ENCODE measurements around the gene KIRREL1.
A peak's percentile ranks its signal among the peaks of the same experiment; 100 is the strongest.

Gene KIRREL1

DNA sequence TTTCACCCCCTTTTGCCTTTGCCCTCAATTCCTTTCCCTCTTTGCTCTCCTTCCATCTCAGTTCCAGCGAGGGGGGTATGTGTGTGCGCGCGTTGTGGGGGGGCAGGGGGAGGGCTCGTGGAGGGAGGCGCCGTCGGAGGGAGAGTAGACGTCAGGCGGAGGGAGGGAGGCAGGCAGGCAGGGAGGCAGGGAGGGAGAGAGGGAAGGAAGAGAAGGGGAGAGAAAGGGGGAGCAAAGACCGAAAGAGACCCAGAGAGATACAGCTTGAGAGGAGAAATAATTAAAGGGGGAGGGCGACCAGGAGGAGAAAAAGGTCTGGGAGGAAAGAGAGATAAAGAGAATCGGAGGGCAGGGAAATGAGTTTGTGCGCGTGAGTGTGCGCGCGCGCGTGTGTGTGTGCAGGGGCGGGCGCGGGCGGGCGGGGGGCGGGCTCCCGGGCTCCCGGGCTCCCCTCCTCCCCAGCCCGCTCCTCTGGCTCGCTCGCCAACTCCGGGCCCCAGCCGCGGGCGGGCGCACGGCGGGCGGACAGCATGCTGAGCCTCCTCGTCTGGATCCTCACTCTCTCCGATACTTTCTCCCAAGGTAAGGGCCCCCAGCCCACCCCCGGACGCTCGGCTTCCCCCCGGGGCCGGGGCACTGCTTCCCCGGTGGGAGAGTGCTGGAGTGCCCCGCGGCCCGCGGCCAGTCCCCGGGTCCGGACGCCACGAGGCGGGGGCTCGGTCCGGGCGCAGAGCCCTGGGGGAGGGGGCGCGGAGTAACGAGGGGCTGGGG, at the start of gene KIRREL1:
KIRREL1 (plus strand) TSS at position 499 of the 771 bp plus-strand sequence; CDS start at position 531, 32 bp downstream.
- peak; percentile 17 to 23 for DNase-seq

DNA sequence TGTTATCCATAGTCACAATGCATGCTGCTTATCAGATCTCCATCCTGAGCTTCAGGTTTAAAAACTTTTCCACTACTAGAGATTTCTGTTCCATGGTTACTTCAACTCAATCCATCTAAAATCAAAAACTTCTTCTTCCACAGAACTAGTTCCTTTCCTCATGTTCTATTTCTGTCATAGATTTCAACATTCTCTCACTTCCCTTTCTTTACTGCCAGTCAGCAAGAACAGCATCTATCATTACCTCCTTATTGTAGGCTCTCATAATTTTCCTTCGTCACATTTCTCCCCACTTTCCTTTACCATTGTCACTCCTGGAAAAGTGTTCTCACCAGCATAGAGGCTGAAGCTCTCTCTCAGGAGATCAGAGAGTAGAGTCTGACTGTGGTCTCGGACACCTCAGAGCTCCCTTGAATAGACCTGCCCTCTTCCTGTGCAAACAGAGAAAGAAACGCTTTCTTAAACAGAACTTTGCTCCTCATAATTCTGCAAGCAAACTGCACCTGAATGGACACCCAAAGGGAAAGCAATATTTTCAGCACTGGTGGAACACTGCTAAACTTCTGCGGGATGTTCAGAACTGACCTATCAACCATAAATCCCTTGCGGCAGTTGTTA, 48.7 kb upstream of the KIRREL1 start:
- no peak for DNase-seq

DNA sequence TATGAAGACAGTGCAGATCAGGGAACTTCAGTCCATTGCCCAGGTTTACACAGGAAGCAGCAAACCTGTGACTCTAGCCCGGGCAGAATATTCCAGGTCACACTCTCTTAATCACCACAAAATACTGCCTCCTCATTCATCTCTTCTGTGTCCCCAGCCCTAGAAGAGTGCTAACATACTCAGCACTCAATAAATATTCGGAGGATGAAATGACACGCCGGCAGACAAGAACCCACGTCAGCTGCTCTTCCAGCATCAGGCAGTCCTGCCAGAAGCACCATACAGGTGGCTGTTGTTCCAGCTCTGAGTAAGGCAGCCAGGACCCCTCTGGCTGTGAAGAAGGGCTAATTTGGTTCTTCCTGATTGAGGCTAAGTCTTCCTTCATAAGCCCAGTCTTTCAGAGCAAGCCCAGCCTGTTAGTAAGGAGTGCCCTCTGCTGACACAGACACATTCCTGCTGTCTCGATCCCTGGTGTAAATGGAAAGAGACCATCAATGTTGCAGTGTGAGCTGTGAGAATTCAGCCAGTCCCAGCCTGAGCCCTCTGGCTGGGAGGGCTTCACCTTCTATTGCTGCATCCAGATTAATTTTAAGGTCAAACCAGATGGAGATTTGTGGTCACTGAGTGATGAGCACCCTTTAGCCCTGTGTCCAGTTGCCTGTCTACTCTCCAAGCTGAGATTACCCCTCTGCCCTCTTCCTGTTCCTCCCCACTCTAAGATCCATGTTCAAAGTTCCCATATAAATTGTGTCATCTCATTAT, 45.0 kb upstream of the KIRREL1 start:
- DNase-seq, result no peak

DNA sequence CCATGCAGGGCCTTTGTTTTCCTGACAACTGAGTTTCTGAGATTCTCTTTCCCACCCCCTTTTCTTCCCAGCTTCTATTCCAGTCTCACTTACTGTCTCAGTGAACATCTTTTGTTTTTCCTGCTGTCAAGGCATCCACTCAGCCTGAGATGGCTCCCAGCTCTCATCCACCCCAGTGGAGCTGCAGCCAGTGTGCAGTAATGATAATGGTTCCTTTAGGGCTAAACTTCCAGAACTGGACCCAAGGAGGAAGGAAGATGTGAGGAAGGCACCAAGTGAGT, 44.4 kb upstream of the KIRREL1 start:
- no peak for DNase-seq

DNA sequence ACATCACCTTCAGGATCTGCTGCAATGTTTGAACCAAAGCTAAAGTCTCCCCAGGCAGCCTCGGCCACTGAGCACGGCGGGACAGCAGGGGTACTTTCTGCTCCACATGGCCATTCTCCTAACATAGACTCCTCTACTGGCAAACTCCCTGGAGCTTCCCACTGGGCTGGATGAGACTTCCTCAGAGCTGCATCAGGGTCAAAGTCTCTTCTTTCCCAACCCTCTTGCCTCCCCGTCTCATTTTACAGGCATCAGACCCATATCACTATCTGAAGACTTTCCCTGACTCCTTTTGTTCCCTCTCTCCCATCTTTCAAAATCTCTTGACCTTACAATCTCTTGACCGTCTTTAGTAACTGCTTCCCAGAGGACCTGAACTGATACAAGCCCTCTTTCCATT, 42.2 kb upstream of the KIRREL1 start:
- DNase-seq, result no peak

DNA sequence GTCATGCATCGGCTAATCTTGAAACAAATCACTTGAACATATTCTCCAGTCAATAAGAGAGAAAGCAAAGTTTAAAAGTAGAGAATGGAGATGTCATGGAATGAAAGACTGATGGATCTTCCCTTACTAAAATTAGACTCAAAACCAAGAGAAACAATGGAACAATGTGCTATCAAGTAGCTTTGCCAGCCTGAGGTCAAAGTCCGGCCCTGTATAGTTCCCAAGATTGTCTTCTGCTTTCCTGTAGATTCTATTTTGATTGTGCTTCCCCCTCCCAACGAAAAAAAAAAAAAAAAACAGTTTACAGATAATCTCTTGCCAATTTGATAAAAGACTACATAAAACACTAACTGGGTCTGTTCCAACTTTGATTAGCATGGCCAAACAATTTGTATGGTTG, 40.8 kb upstream of the KIRREL1 start:
- no peak for DNase-seq

DNA sequence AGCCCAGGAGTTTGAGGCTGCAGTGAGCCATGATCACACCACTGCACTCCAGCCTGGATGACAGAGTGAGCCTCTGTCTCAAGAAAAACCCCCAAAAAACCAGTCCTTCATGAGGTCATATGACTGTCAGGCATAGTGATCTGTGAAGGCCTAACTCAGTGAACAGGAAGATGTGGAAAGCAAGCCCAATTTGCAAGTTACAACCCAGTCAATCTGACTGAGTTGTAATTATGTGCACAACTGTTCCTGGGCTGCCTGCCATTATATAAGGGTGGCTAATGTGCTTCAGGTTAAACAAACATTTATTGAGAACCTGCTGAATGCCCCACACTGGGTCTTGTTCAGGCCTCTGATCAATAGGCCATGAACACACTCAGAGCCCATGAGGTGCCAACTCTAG, 38.2 kb upstream of the KIRREL1 start:
- no peak for DNase-seq

DNA sequence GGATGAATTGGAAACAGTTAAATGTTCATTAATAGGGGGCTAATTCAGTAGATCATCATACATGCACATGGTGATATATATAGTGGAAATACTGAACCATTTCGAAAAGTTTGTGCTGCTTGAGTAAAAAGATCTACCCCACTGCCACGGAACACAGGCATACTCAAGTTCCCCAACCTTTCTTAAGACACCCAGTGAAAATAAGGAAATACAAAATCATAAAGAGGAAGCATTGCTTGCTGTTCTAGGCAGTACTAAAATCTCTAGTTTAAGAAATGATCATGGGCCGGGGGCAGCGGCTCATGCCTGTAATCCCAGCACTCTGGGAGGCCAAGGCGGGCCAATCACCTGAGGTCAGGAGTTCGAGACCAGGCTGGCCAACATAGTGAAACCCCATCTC, 37.6 kb upstream of the KIRREL1 start:
- DNase-seq, result no peak

DNA sequence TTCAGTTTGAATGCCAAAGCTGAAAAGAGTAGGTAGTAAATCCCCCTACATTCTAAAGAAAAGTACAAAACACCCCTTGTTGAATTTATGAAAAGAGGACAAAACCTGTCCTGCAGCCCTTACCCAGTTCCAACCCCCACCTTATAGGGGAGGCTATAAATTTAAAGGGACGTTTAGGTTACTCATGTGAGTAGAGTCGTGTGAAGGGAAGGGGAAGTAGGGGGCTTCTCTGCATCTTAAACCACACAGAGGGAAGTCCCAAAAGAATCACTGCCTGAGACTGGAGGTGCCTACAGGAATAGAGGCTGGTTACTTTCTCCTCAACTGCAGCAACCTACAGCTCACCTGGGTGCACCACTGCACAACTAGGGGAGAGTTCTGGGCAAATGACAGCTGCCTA, 36.7 kb upstream of the KIRREL1 start:
- DNase-seq, result no peak

DNA sequence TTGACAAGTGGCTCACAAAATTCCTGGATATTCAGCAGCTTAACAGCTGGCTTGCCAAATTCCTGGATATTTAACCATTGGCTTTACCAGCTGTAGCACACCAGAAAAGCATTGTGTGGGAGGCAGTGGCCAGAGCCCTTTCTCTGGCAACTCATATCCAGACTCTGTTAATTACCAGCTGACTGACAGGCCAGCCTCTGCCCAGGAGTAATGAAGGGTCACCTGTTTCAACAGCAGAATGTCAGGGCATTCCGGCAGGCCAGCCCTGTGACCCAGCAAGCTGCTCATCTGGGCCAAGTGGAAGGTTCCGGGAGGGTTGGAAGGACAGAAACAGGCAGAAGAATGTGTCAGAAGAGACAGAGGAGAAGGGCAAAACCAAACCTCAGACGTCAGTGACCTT, 35.2 kb upstream of the KIRREL1 start:
- DNase-seq, result no peak

DNA sequence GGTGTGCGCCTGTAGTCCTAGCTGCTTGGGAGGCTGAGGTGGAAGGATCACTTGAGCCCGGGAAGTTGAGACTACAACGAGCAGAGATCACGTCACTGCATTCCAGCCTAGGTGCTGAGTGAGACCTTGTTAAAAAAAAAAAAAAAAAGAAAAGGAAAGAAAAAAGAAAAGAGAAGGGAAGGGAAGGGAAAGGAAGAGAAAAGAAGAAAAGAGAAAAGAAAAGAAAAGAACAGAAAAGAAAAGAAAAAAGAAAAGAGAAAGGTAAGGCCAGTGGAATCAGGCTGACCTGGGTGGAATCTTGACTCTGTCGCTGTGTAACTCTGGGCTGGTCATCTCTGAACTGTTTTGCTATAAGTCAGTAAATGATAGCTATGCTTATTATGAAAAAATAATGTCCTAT, 33.7 kb upstream of the KIRREL1 start:
- no peak for DNase-seq

DNA sequence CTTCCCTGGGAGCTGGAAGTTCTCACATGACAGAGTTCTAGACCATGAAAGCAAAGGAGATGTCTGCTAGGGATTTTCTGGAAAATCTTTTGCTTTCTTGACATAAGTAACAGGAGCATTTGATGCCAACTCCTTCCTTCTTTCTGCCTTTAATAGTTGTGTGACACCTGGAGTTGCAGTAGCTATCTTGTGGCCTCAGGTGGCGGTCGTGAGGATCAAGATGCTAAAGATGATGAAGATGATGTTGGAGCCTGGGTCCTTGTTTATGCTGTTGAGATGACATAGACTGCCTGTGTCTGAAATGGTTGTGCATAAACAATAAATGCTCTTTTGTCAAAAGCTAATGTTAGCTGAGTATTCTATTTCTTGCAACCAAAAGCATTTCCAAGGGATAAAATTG, 32.7 kb upstream of the KIRREL1 start:
- DNase-seq, result no peak

DNA sequence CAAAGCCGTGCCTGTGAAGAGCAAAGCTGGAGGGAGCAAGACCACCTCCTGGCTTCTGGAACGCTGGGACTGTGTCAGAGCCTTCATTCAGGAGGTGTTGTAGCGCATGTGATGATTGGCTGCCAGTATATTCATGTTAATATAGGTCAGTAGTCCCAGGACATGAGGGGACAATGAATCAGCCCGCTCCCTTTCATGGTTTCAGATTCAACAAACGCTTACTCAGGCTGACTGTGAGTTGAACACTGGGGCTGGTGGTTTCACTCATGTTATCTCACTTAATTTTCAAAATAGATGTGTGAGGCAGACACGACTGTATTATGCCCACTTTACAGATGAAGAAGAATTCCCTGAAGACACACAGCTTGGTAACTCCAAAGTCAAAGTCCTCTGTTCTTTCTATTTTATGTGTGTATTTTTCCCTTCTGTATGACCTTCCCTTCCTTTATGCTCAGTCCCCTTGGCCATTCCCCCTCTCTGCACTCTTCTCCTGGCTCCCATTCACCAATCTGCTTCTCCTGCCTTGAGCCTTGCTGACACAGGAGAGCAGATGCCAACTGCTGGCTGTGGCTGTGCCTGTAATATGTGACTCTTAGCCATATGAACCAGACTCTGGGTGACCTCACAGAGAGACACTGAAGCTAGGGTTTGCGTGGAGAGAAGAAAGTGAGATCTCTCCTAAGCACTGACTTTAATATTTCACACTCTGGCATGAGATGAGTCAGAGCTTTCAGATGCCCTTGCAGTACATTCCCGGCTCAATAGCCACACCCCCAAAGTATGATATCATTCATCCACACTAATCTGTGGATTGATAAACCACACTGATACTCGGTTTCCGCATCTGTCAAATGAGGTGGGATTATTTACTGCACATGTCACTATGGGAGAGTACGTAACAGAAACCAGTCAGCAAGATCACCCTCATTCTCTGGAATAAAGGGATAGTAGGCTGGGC, 31.4 kb upstream of the KIRREL1 start:
- DNase-seq, result no peak

DNA sequence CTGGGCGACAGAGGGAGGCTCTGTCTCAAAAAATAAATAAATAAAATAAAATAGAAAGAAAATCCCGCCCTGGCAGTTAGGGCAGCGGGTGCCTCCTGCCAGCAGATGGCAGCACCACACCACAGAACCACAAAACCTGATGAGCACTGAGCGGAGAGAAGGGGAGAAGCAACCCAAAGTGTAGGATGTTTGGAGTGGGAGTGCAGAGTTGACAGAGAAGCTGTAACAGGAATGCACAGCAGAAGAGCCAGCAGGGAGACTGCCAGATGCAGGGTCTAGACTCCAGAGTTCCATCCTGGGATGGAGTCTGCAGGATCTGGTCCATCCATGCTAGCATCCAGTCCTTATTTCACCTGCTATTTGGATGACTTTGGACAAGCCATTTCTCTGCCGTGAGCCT, 29.7 kb upstream of the KIRREL1 start:
- DNase-seq, result peak; percentile 33 to 36

DNA sequence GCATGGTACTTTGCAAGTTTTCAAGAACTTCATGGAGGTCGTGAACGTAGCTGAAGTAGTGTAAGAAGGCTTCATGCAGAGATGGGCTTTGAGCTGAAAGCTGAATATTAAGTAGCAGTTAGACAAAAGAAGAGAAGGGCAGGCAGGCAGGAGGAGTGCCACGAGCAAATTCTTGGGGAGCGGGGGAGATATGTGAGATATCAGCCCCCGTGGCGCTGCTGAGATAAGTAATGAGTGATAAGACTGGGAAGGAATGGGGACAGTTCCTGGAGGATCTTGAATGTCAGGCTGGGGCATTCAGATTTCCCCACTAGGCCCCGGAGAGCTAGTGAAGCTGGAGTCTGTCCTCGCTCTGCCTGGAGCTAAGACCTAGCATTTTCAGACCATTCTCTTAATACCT, 27.9 kb upstream of the KIRREL1 start:
- DNase-seq, result no peak

DNA sequence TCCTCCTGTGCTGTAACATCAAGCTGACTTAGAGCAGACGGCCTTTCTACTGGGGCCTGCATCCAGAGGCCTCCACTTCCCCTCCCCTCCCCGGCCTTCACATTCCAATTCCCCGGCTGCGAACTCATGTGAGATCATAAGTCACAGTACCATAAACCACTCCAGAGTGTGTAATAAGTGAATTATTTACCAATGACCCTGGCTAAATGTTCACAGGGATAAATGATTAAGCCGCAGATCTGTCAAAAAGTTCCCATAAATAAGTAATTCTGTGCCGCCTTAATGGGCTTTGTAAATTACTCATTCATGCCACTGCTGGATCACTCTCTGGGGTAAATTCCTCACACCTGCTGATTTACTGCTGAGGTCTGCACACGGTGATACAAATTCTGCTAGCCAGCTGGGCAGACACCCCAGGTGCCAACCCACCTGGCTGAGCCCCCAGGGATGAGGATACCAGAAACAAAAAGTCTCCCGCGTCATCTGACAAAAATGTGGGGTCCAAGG, 27.4 kb upstream of the KIRREL1 start:
- no peak for DNase-seq

DNA sequence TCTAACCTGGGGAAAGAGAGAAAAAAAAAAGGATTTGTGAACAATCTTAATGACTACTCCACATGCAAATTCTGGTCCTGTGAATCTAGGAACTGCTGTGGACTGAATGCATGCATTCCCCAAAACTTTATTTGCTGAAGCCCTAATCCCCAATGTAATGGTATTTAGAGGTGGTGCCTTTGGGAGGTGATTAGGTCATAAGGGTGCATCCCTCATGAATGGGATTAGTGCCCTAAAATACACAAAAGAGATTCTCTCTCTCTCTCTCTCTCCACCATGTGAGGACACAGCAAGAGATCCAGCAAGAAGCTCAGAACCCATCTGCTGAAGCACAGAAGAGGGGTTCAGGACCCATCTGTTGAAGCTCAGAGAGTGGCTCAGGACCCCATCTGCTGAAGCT, 26.2 kb upstream of the KIRREL1 start:
- DNase-seq, result no peak

DNA sequence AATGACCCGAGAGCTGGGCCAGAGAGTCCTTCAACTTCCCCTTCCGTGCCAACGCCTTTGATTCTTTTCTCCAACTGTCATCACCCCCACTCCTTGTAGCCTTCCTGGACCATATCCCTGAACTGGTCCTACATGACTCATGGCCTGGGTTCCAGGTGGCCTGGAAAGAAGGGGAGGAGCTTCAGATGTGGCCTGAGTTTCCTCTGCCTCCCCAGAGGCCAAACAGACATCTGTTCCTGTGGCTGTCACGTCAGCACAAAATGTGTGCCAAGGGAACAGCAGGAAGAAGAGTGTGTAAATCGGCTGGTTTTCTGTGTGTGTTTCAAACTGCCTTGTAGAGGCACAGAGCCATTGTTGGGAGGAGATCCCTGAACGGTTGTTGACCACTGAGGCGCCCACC, 24.9 kb upstream of the KIRREL1 start:
- no peak for DNase-seq

DNA sequence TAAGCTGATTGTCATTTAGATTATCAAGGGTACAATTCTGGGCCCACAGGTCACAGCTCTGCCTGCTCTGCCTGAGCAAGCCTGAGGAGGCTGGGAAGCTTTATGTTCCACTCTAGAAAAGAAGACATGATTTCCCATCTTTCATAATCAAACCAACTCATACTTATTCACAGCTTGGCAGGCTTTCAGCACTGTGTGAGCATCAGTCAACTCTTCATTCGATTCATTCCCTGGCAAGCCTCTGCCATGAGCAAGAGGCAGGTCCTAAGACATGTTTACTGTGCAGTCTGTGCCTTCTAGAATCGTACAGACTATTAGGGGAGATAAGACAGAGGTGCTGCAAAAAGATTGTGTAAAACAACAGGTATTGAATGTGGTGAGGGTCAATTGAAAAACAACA, 24.5 kb upstream of the KIRREL1 start:
- no peak for DNase-seq

DNA sequence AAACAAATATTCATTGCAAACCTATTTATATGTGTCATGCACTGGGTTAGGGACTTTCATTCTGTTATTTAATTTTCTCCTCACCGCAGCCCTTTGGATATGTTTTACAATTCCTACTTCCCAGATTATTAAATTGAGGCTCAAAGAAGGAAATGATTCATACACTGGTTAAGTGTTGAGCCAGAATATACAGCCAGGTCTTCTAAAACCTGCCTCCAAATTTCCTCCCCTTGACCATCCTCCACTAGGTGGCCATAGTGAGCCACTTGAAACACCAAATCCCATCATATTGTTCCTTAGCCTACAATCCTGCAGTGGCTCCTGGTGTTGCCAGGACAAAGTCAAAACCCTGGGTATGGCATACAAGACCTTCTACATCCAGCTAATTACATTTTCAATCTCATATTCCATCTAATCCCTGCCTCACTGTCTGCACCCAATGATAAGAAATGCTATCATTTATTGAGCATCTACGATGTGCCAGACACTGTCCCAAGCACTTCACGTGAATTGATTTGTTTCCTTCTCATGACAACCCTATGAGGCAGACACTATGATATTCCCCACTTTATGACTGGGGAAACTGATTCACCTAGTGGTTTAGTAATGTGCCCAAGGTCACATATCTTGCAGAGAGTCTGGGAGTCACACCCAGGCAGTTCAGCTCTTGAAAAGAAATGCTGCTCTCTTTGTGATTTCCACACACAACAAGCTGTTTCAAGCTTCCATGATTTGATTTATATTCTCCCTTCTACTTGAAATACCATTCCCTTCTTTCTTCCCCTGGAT, 23.6 kb upstream of the KIRREL1 start:
- peak in 1 of 2 experiments; percentile 19 for DNase-seq

DNA sequence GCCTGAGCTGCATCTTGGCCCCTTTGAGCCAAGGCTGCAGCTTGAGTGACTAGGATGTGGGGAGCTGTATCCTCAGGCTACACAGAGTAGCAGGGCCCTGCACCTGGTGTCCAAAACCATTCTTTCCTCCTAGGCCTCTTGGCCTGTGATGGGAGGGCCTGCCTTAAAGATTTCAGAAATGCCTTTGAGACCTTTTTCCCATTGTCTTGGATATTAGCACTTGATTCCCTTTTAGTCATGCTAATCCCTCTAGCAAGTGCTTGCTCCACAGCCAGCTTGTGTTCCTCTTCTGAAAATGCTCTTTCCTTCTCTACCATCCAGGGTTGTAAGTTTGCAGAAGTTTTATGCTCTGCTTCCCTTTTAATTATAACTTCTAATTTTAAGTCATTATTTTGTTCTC, 21.7 kb upstream of the KIRREL1 start:
- no peak for DNase-seq

Data from NCI-H187 (cell line).